SK-N-SH (cell line): ENCODE measurements around the gene SLC10A6.

Experiments used
- CTCF ChIP-seq: fragments of 200-600 bp; sonication (generic); IDR thresholded peaks from 2 replicates; pipeline ENCODE4 v1.6.1; 2017; ENCODE audit warnings: antibody characterized with exemption, mild to moderate bottlenecking, moderate library complexity
- MXI1 ChIP-seq: IDR thresholded peaks from 2 replicates; pipeline ENCODE4 v1.6.1; 2012; ENCODE audit warnings: mild to moderate bottlenecking, low read depth, low read length, improper control_type of control experiment
- REST ChIP-seq: IDR thresholded peaks from 2 replicates; pipeline ENCODE4 v1.6.1; 2012; ENCODE audit warnings: mild to moderate bottlenecking, low read depth, low read length, moderate library complexity
- SIN3A ChIP-seq: IDR thresholded peaks from 2 replicates; pipeline ENCODE4 v1.6.1; 2012; ENCODE audit warnings: low read depth, mild to moderate bottlenecking, low read length, moderate library complexity, borderline replicate concordance
- TCF12 ChIP-seq: IDR thresholded peaks from 2 replicates; pipeline ENCODE4 v1.4.0; 2012
- ZBTB33 ChIP-seq: IDR thresholded peaks from 2 replicates; pipeline ENCODE4 v1.4.0; 2012; ENCODE audit warnings: low read depth, borderline replicate concordance

- TF ChIP-seq CTCF (no peak), REST (no peak), TCF12 (peak; percentile 5; the same call in 1 of the 2 replicates), ZBTB33 (no peak), MXI1 (no peak), SIN3A (no peak)
These were observed 45.3 kb upstream of the SLC10A6 start for GRCh38 chr4:86894455-86894854.
